Measurements from ENCODE around the gene FBXO44. TPM values are rescaled to one million over a fixed set of nuclear protein-coding genes. Genes with fewer than 3 reads are reported as not detected.

Gene FBXO44
- total RNA-seq, 6 experiments from 2014 or later, result 15.1 to 24.1 (median 18.9) TPM

GRCh38 chr1:11645670-11646265 is 8.9 kb upstream of the FBXO44 start:
- Mint-ChIP-seq H3K27me3 (ENCODE audit: insufficient read depth) (peaks cover 21% of the 10 kb centered on the region), H3K4me1 (ENCODE audit: low read depth) (peaks cover 2% of the 10 kb centered on the region; the same call in 1 of the 2 replicates), H3K9me3 (no peaks in the 10 kb centered on the region), H3K36me3 (ENCODE audit: low read depth) (no peaks in the 10 kb centered on the region), H3K27ac (no peak overlapping the region), H3K4me3 (no peak overlapping the region)
- peak; percentile 71 for DNase-seq
- peak; percentile 91 for TF ChIP-seq CTCF (IDR thresholded peaks at IDR 0.05)

DNA sequence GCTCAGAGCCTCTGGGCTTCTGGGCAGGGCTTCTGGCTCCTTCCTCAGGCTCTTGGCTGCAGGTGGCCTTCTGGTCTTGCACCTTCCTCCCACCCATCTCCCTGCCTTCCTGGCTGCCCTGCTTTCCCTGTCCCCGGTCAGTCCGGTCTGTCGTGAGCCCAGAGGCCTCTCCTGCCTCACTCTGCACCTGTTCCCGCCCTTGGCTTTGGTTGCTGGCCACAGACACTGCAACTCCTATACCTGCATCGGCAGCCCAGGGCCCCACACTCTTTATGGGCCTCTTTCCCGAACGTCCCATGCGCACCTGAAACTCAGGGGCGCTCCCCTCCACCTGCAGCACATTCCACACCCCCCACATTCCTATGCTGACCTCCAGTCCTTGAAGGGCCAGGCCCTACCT is 8.4 kb upstream of the FBXO44 start:
- no peak overlapping the region for H3K27ac Mint-ChIP-seq
- no peak for DNase-seq

GRCh38 chr1:11647333-11647732 is 7.3 kb upstream of the FBXO44 start:
- no peak overlapping the region for H3K4me3 Mint-ChIP-seq
- H3K27ac Mint-ChIP-seq, result no peak overlapping the region
- peaks cover 5% of the 10 kb centered on the region; the same call in 1 of the 2 replicates for H3K4me1 Mint-ChIP-seq (ENCODE audit: low read depth)
- peaks cover 20% of the 10 kb centered on the region for H3K27me3 Mint-ChIP-seq (ENCODE audit: insufficient read depth)
- H3K9me3 Mint-ChIP-seq, result no peaks in the 10 kb centered on the region
- no peak for TF ChIP-seq CTCF (IDR thresholded peaks at IDR 0.05)
- no peaks in the 10 kb centered on the region for H3K36me3 Mint-ChIP-seq (ENCODE audit: low read depth)
- no peak for DNase-seq

More for the DNA sequence above, 8.4 kb upstream of the FBXO44 start:
- no peak for TF ChIP-seq CTCF (IDR thresholded peaks at IDR 0.05)
- Mint-ChIP-seq H3K4me1 (ENCODE audit: low read depth) (peaks cover 5% of the 10 kb centered on the region; the same call in 1 of the 2 replicates), H3K36me3 (ENCODE audit: low read depth) (no peaks in the 10 kb centered on the region), H3K27me3 (ENCODE audit: insufficient read depth) (peaks cover 23% of the 10 kb centered on the region), H3K9me3 (no peaks in the 10 kb centered on the region), H3K4me3 (no peak overlapping the region)

GRCh38 chr1:11648039-11648438 is 6.6 kb upstream of the FBXO44 start:
- peaks cover 22% of the 10 kb centered on the region for H3K27me3 Mint-ChIP-seq (ENCODE audit: insufficient read depth)
- no peak for DNase-seq

DNA sequence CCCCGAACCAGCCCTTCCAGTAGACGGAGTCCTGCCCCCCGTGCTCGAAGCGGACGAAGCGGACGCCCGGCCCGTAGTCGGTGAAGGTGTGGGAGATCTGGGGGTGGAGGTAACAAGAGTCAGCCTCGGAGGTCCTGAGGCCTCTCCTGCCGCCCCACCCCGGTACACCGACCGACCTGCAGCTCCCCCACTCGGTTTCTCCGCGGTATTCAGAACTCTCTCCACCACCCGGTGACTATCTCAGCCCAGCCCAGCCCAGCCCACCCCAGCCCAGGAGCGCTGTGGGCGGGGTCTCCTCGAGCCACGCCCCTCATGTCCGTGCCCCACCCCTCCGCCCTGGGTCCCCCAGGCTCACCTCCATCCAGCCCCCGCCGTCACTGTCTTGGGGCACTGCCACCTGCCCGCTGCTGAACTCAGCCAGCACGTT is 5.9 kb upstream of the FBXO44 start:
- Mint-ChIP-seq H3K9me3 (no peaks in the 10 kb centered on the region), H3K27ac (no peak overlapping the region), H3K4me3 (no peak overlapping the region), H3K27me3 (ENCODE audit: insufficient read depth) (peaks cover 19% of the 10 kb centered on the region), H3K4me1 (ENCODE audit: low read depth) (peaks cover 5% of the 10 kb centered on the region; the same call in 1 of the 2 replicates), H3K36me3 (ENCODE audit: low read depth) (no peaks in the 10 kb centered on the region)
- TF ChIP-seq CTCF (IDR thresholded peaks at IDR 0.05), result no peak
- no peak for DNase-seq

More at GRCh38 chr1:11648039-11648438, 6.6 kb upstream of the FBXO44 start:
- H3K4me1 Mint-ChIP-seq (ENCODE audit: low read depth), result peaks cover 5% of the 10 kb centered on the region; the same call in 1 of the 2 replicates
- no peak overlapping the region for H3K4me3 Mint-ChIP-seq
- H3K36me3 Mint-ChIP-seq (ENCODE audit: low read depth), result no peaks in the 10 kb centered on the region
- H3K27ac Mint-ChIP-seq, result no peak overlapping the region
- no peak for TF ChIP-seq CTCF (IDR thresholded peaks at IDR 0.05)
- no peaks in the 10 kb centered on the region for H3K9me3 Mint-ChIP-seq

Data from HFFc6 (cell line).